H1 (cell line): Measurements from ENCODE around the gene TAS2R3. TPM values are rescaled to one million over a fixed set of nuclear protein-coding genes. Genes with fewer than 3 reads are reported as not detected.

ENCODE experiments used
- CTCF ChIA-PET: fragments of 300-600 bp; sonication (Branson Sonifier 250); formaldehyde crosslinking; loops from one replicate; lab custom pipeline; 2021; ENCODE audit not compliant: partially characterized antibody; lab: Charles Lee
- POLR2A ChIA-PET: fragments of 300-600 bp; sonication (Branson Sonifier 250); formaldehyde crosslinking; loops from one replicate; lab custom pipeline; 2021; ENCODE audit warnings: inconsistent platforms; ENCODE audit not compliant: partially characterized antibody; lab: Charles Lee
- DNase-seq, 2 experiments: peaks; one replicate each; pipeline versions ENCODE4 v3.0.0 to v3.0.0-alpha.2; 2010 to 2022; ENCODE audit warnings: low spot score in 2 of 2, low read depth in 1 of 2, mixed read lengths in 1 of 2
- FAIRE-seq: peaks from 2 replicates; lab custom pipeline; 2011; peaks lifted over from hg19 to GRCh38; lab: Jason Lieb, UNC
- H2AFZ ChIP-seq: 2 replicates; pipeline ENCODE4 v1.8.1; 2012; ENCODE audit warnings: low read length, inconsistent platforms
- H2AK5ac ChIP-seq: 2 replicates; pipeline ENCODE4 v1.6.1; 2013; ENCODE audit warnings: low read depth, low read length
- H2BK120ac ChIP-seq: replicated peaks from 2 replicates; pipeline ENCODE3; 2013; ENCODE audit warnings: low read depth, low read length, inconsistent platforms
- H2BK12ac ChIP-seq: 2 replicates; pipeline ENCODE4 v1.6.1; 2013; ENCODE audit warnings: low read depth, low read length
- H2BK15ac ChIP-seq: 2 replicates; pipeline ENCODE4 v1.6.1; 2013; ENCODE audit warnings: low read length
- H2BK20ac ChIP-seq: 2 replicates; pipeline ENCODE4 v1.6.1; 2013; ENCODE audit warnings: low read length
- H2BK5ac ChIP-seq: 2 replicates; pipeline ENCODE4 v1.6.1; 2013; ENCODE audit warnings: low read depth, low read length
- H3K14ac ChIP-seq: 2 replicates; pipeline ENCODE4 v1.6.1; 2013; ENCODE audit warnings: inconsistent platforms; ENCODE audit not compliant: insufficient read length
- H3K18ac ChIP-seq: 2 replicates; pipeline ENCODE4 v1.6.1; 2013; ENCODE audit warnings: low read length; ENCODE audit errors: extremely low read depth
- H3K23ac ChIP-seq: 2 replicates; pipeline ENCODE4 v1.6.1; 2013; ENCODE audit warnings: inconsistent platforms; ENCODE audit not compliant: insufficient read length
- H3K23me2 ChIP-seq: 2 replicates; pipeline ENCODE4 v1.6.1; 2013; ENCODE audit warnings: low read depth, low read length
- H3K27ac ChIP-seq: 2 replicates; pipeline ENCODE4 v1.6.1; 2011; ENCODE audit warnings: low read depth, low read length, inconsistent platforms
- H3K27me3 ChIP-seq, 4 experiments: replicated peaks in 1 of 4; 1 replicate in 1 of 4; 2 replicates in 3 of 4; pipeline versions ENCODE4 v1.6.1 to v1.8.1; 2011 to 2013; ENCODE audit warnings: low read length in 3 of 4, mild to moderate bottlenecking in 3 of 4, inconsistent platforms in 2 of 4, mixed read lengths in 2 of 4, moderate library complexity in 1 of 4; ENCODE audit not compliant: control insufficient read depth in 3 of 4, insufficient read depth in 3 of 4; ENCODE audit errors: extremely low read depth in 1 of 4
- H3K36me3 ChIP-seq, 4 experiments: 2 replicates each; pipeline versions ENCODE4 v1.6.1 to v1.8.1; 2011 to 2013; ENCODE audit warnings: mild to moderate bottlenecking in 4 of 4, low read length in 3 of 4, moderate library complexity in 2 of 4, control low read depth in 1 of 4, inconsistent platforms in 1 of 4; ENCODE audit not compliant: insufficient read depth in 4 of 4, control insufficient read depth in 2 of 4
- H3K4ac ChIP-seq: replicated peaks from 2 replicates; pipeline ENCODE3; 2013; ENCODE audit warnings: low read length, low read depth, mixed read lengths, inconsistent platforms; ENCODE audit not compliant: insufficient read length
- H3K4me1 ChIP-seq, 4 experiments: replicated peaks in 1 of 4; 1 replicate in 1 of 4; 2 replicates in 3 of 4; pipeline versions ENCODE4 v1.6.1 to v1.8.1; 2011 to 2013; ENCODE audit warnings: low read length in 3 of 4, inconsistent platforms in 2 of 4, mixed read lengths in 1 of 4; ENCODE audit not compliant: insufficient read depth in 4 of 4, control insufficient read depth in 3 of 4
- H3K4me2 ChIP-seq, 2 experiments: 2 replicates each; pipeline versions ENCODE4 v1.6.1 to v1.8.1; 2011 to 2013; ENCODE audit warnings: low read depth in 2 of 2, low read length in 2 of 2, control low read depth in 1 of 2, inconsistent platforms in 1 of 2, mild to moderate bottlenecking in 1 of 2; ENCODE audit not compliant: insufficient read depth in 1 of 2
- H3K4me3 ChIP-seq, 4 experiments: fragments of 200-600, 300-600 bp in 1 of 4; sonication (generic), shearing (Covaris generic), sonication (Bioruptor Twin) in 1 of 4; 2 replicates each; pipeline versions ENCODE4 v1.5.1 to v1.8.1; 2011 to 2016; ENCODE audit warnings: low read length in 4 of 4, low read depth in 3 of 4, control low read depth in 2 of 4, inconsistent platforms in 2 of 4, mild to moderate bottlenecking in 2 of 4, mixed read lengths in 1 of 4, moderate library complexity in 1 of 4; ENCODE audit not compliant: insufficient read depth in 2 of 4; ENCODE audit errors: extremely low read depth in 1 of 4
- H3K56ac ChIP-seq: replicated peaks from 2 replicates; pipeline ENCODE3; 2013; ENCODE audit warnings: low read depth, mild to moderate bottlenecking, mixed read lengths, low read length, inconsistent platforms; ENCODE audit not compliant: insufficient read length
- H3K79me1 ChIP-seq: 2 replicates; pipeline ENCODE4 v1.6.1; 2013; ENCODE audit warnings: low read depth, low read length, control low read depth
- H3K79me2 ChIP-seq, 2 experiments: 2 replicates each; pipeline versions ENCODE4 v1.6.1 to v1.8.1; 2012 to 2013; ENCODE audit warnings: low read length in 2 of 2, mild to moderate bottlenecking in 2 of 2, inconsistent platforms in 1 of 2; ENCODE audit not compliant: insufficient read depth in 2 of 2, control insufficient read depth in 1 of 2
- H3K9ac ChIP-seq, 4 experiments: replicated peaks in 1 of 4; 1 replicate in 1 of 4; 2 replicates in 3 of 4; pipeline versions ENCODE4 v1.6.1 to v1.8.1; 2011 to 2013; ENCODE audit warnings: low read depth in 3 of 4, low read length in 3 of 4, control low read depth in 2 of 4, mild to moderate bottlenecking in 2 of 4, moderate library complexity in 2 of 4, inconsistent platforms in 1 of 4; ENCODE audit errors: extremely low read depth in 1 of 4
- H3K9me3 ChIP-seq, 2 experiments: 2 replicates each; pipeline versions ENCODE4 v1.6.1 to v1.8.1; 2012 to 2013; ENCODE audit warnings: mild to moderate bottlenecking in 2 of 2, moderate library complexity in 2 of 2, control low read depth in 1 of 2, inconsistent platforms in 1 of 2, low read depth in 1 of 2, low read length in 1 of 2, mixed read lengths in 1 of 2; ENCODE audit not compliant: insufficient read depth in 2 of 2
- H4K20me1 ChIP-seq, 2 experiments: replicated peaks in 1 of 2; 2 replicates each; pipeline versions ENCODE3 to v1.8.1; 2011 to 2013; ENCODE audit warnings: inconsistent platforms in 2 of 2, low read length in 2 of 2, mild to moderate bottlenecking in 1 of 2; ENCODE audit not compliant: insufficient read depth in 2 of 2, control insufficient read depth in 1 of 2
- H4K5ac ChIP-seq: 2 replicates; pipeline ENCODE4 v1.6.1; 2013; ENCODE audit warnings: low read length, low read depth, mixed read lengths, inconsistent platforms; ENCODE audit not compliant: insufficient read length
- H4K8ac ChIP-seq: 2 replicates; pipeline ENCODE4 v1.8.0; 2013; ENCODE audit warnings: mild to moderate bottlenecking, moderate library complexity, low read length, inconsistent platforms; ENCODE audit not compliant: insufficient read depth; ENCODE audit errors: extremely low read depth
- H4K91ac ChIP-seq: replicated peaks from 2 replicates; pipeline ENCODE3; 2013; ENCODE audit warnings: low read length, mixed read lengths, inconsistent platforms; ENCODE audit not compliant: insufficient read length
- FOSL1 ChIP-seq: IDR thresholded peaks from 2 replicates; pipeline ENCODE4 v1.6.1; 2011; ENCODE audit warnings: mild to moderate bottlenecking, low read depth, low read length, moderate library complexity; ENCODE audit not compliant: insufficient read depth
- HDAC6 ChIP-seq: IDR thresholded peaks from one replicate; pipeline ENCODE4 v1.7.1; 2012; ENCODE audit warnings: low read depth, mild to moderate bottlenecking, inconsistent platforms, low read length, moderate library complexity
- RAD21 ChIP-seq, 2 experiments: IDR thresholded peaks in 1 of 2; conservative IDR thresholded peaks in 1 of 2; 2 replicates each; pipeline ENCODE4 v1.6.1; 2011; ENCODE audit warnings: low read depth in 2 of 2, low read length in 2 of 2, improper control_type of control experiment in 1 of 2, inconsistent platforms in 1 of 2, mild to moderate bottlenecking in 1 of 2, moderate library complexity in 1 of 2
- RNF2 ChIP-seq: fragments of 200-900, 300-1000 bp; sonication (generic); IDR thresholded peaks from 2 replicates; pipeline ENCODE4 v1.7.1; 2016; ENCODE audit warnings: borderline replicate concordance, low read depth, mild to moderate bottlenecking, antibody characterized with exemption, low read length; ENCODE audit not compliant: poor library complexity, severe bottlenecking; ENCODE audit errors: missing control alignments
- SIRT6 ChIP-seq: IDR thresholded peaks from one replicate; pipeline ENCODE4 v1.7.1; 2012; ENCODE audit warnings: low read length, inconsistent platforms
- ZNF274 ChIP-seq: IDR thresholded peaks from 2 replicates; pipeline ENCODE4 v1.7.0; 2012; ENCODE audit warnings: low read length, borderline replicate concordance; ENCODE audit errors: extremely low read depth
- WGBS, 2 experiments: shearing (Covaris generic) in 1 of 2; methylation state at CpG; one replicate each; pipeline versions ENCODE4 v1.1.6 to v1.1.7; 2013 to 2015; ENCODE audit warnings: low lambda C conversion rate in 2 of 2, mixed read lengths in 2 of 2, inconsistent platforms in 1 of 2, low coverage in 1 of 2, missing lambda C conversion rate in 1 of 2; ENCODE audit not compliant: insufficient replicate concordance in 2 of 2, insufficient coverage in 1 of 2, insufficient read length in 1 of 2; ENCODE audit errors: extremely low coverage in 1 of 2, missing lambda C conversion rate in 1 of 2; 5-methylcytosine and 5-hydroxymethylcytosine counted together
- polyA plus RNA-seq, 7 experiments: library from polyadenylated mRNA; depleted of rRNA in 3 of 7; stranded (reverse) in 5 of 7; unstranded in 2 of 7; fragments of >200 nt in 5 of 7; fragments of 200-250 nt in 2 of 7; gene quantifications; 1 replicate in 5 of 7; 2 replicates in 1 of 7; 4 replicates in 1 of 7; pipeline versions ENCODE4 v1.2.1 to v1.2.3, GENCODE V29; 2011 to 2013; ENCODE audit warnings: missing spikeins in 2 of 7, mixed read lengths in 2 of 7
- total RNA-seq: library from RNA; stranded (reverse); fragmentation: NEBNext Ultra II Directional; extraction: Animal tissue kit (Norgen Biotek cat#: 25700); gene quantifications from 2 replicates; pipeline ENCODE4 v1.2.1, GENCODE V29; 2021
- TF ChIP-seq, protein P1 (sequence below), 3 experiments: IDR thresholded peaks; 1 replicate in 2 of 3; 2 replicates in 1 of 3; pipeline versions ENCODE4 v1.5.1 to v1.6.1; 2011; ENCODE audit warnings: low read length in 3 of 3, mild to moderate bottlenecking in 3 of 3, inconsistent platforms in 2 of 3, low read depth in 1 of 3, moderate library complexity in 1 of 3; ENCODE audit not compliant: insufficient read depth in 1 of 3; ENCODE audit errors: control extremely low read depth in 1 of 3
- TF ChIP-seq, protein P2 (sequence below): IDR thresholded peaks from 2 replicates; pipeline ENCODE4 v1.6.1; 2012; ENCODE audit warnings: low read length, inconsistent platforms

TAS2R3 gene
- total and polyA plus RNA-seq, 2 of the 8 experiments (the other 6 are each of a cell fraction or from before 2014, with no cell fraction given) = 0.48 to 0.99 TPM

DNA sequence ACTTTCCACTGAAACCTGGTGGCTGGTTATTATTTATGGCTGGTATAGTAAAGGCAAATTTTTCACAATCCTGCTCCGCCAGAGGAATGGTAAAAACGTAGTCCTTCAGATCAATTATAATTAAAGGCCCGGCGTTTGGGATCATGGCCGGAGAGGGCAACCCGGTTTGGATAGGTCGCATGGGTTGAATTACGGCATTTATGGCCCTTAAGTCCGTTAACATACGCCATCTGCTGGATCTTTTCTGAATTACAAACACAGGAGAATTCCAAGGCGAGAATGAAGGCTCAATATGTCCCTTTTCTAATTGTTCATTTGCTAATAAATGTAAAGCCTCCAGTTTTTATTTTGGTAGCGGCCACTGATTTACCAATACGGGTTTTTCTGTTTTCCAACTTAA, 11.3 kb upstream of the TAS2R3 start:
- WGBS, 2 experiments = 85% methylated on average over 13 of the region's 13 CpGs; no CpG with 5 or more reads in 1 of the 2 experiments
- ChIA-PET CTCF (no interaction called here), POLR2A (interaction anchor here (0.6 kb wide), 1 partner anchor 15 kb away, joined by 3 read pairs; the partner anchor contains the start of gene SSBP1)
- DNase-seq (no peak), FAIRE-seq (no peak)
- no peaks in the 10 kb centered on the region for H3K79me2 ChIP-seq
- no peak overlapping the region for H4K5ac ChIP-seq
- H3K56ac ChIP-seq = no peak overlapping the region
- no peak overlapping the region for H3K23ac ChIP-seq
- no peak overlapping the region for H3K4ac ChIP-seq
- no peak overlapping the region for H3K27ac ChIP-seq
- H2AK5ac ChIP-seq = no peak overlapping the region
- no peak overlapping the region for H3K9ac ChIP-seq
- no peak overlapping the region for H2BK12ac ChIP-seq
- no peak overlapping the region for H2BK5ac ChIP-seq
- no peak overlapping the region for H4K91ac ChIP-seq
- H3K23me2 ChIP-seq = no peaks in the 10 kb centered on the region
- no peaks in the 10 kb centered on the region for H3K27me3 ChIP-seq
- H3K9me3 ChIP-seq = peaks cover 23 to 26% of the 10 kb centered on the region in 2 experiments
- H2BK120ac ChIP-seq = no peak overlapping the region
- H3K4me3 ChIP-seq = no peak overlapping the region
- H3K4me2 ChIP-seq = no peak overlapping the region
- H2BK20ac ChIP-seq = no peak overlapping the region
- H3K4me1 ChIP-seq = no peaks in the 10 kb centered on the region
- H4K20me1 ChIP-seq = no peaks in the 10 kb centered on the region
- H2BK15ac ChIP-seq = no peak overlapping the region
- peaks cover 2% of the 10 kb centered on the region; the same call in 1 of the 2 replicates for H3K79me1 ChIP-seq
- H3K36me3 ChIP-seq = peaks cover 16 to 76% (median 54%) of the 10 kb centered on the region in 4 experiments
- H3K18ac ChIP-seq = no peak overlapping the region
- H2AFZ ChIP-seq = no peak overlapping the region
- no peak overlapping the region for H4K8ac ChIP-seq
- H3K14ac ChIP-seq = no peak overlapping the region
- TF ChIP-seq, protein P1, sequence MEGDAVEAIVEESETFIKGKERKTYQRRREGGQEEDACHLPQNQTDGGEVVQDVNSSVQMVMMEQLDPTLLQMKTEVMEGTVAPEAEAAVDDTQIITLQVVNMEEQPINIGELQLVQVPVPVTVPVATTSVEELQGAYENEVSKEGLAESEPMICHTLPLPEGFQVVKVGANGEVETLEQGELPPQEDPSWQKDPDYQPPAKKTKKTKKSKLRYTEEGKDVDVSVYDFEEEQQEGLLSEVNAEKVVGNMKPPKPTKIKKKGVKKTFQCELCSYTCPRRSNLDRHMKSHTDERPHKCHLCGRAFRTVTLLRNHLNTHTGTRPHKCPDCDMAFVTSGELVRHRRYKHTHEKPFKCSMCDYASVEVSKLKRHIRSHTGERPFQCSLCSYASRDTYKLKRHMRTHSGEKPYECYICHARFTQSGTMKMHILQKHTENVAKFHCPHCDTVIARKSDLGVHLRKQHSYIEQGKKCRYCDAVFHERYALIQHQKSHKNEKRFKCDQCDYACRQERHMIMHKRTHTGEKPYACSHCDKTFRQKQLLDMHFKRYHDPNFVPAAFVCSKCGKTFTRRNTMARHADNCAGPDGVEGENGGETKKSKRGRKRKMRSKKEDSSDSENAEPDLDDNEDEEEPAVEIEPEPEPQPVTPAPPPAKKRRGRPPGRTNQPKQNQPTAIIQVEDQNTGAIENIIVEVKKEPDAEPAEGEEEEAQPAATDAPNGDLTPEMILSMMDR (IDR thresholded peaks at IDR 0.05; ENCODE audit: control extremely low read depth in 1 of 3, insufficient read depth in 1 of 3, low read depth in 1 of 3, low read length in 3 of 3) = peak; percentile 2 to 42 (median 30); a peak in 3 of 4 replicates
- no peak for TF ChIP-seq ZNF274
- TF ChIP-seq FOSL1 = no peak
- no peak for TF ChIP-seq SIRT6
- TF ChIP-seq RAD21 (IDR thresholded peaks at IDR 0.05 in 1 of 2, conservative IDR thresholded peaks at IDR 0.05 in 1 of 2; ENCODE audit: low read depth in 2 of 2, low read length in 2 of 2) = peak; percentile 9 to 34; a peak in 3 of 4 replicates
- TF ChIP-seq RNF2 = no peak
- TF ChIP-seq, protein P2, sequence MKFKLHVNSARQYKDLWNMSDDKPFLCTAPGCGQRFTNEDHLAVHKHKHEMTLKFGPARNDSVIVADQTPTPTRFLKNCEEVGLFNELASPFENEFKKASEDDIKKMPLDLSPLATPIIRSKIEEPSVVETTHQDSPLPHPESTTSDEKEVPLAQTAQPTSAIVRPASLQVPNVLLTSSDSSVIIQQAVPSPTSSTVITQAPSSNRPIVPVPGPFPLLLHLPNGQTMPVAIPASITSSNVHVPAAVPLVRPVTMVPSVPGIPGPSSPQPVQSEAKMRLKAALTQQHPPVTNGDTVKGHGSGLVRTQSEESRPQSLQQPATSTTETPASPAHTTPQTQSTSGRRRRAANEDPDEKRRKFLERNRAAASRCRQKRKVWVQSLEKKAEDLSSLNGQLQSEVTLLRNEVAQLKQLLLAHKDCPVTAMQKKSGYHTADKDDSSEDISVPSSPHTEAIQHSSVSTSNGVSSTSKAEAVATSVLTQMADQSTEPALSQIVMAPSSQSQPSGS = no peak
- TF ChIP-seq HDAC6 = no peak
